K562 treated with DMSO at 1 percent for 12 hours (cell line): ENCODE data around the gene DDC. TPM values are rescaled to one million over a fixed set of nuclear protein-coding genes. Genes with fewer than 3 reads are reported as not detected.

Source experiments
- total RNA-seq: library from RNA; unstranded; fragments of 300-600 nt; gene quantifications from 2 replicates; pipeline ENCODE4 v1.2.3, GENCODE V29; 2022; ENCODE audit not compliant: insufficient read depth

DDC gene, protein sequence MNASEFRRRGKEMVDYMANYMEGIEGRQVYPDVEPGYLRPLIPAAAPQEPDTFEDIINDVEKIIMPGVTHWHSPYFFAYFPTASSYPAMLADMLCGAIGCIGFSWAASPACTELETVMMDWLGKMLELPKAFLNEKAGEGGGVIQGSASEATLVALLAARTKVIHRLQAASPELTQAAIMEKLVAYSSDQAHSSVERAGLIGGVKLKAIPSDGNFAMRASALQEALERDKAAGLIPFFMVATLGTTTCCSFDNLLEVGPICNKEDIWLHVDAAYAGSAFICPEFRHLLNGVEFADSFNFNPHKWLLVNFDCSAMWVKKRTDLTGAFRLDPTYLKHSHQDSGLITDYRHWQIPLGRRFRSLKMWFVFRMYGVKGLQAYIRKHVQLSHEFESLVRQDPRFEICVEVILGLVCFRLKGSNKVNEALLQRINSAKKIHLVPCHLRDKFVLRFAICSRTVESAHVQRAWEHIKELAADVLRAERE
- total RNA-seq, result not detected in 2 replicates

DNA sequence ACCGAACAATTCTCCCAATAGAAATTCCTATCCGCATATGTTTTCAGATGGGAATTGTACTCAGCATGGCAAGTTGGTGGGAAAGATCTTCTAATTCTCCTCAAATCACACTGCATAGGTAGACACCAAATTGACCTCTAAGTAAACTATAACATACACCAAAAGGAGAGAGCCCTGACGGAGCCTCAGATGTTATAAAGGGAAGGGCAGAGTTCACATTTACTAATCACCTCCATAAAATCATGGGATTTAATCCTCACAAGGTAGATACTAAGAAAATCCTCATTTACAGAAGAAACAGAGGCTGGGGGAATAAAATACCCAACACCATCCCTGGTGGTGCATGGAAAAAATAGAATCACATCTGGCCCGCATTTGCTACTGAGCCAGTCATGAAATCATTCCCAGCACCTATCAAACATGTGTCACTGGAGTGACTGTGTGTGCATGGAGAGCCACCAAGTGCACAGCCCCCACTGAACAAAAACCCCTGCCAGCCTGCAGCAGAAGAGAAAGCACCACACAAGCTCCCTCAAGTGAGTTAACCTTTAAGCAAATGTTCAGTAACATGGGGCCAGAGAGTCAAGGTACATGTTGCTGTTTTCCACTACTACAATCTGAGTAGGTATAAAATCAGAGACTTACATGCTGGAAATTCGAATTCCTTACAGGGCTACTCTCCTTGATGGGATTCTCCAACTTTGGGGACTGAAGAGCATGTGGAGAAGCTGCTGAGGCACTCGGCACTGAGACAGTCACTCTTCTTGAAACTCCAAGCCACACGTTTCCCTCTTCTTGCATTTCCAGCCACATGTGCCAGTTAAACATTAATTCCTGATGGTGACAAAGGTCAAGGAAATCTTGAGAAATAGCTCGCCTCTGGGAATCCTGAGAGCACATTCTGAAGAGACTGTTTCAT is at the start of gene DDC:
Gene DDC (minus strand): TSS at position 766 of the 919 bp plus-strand sequence. CDS start 21,320 bp downstream, outside the sequence.

DNA sequence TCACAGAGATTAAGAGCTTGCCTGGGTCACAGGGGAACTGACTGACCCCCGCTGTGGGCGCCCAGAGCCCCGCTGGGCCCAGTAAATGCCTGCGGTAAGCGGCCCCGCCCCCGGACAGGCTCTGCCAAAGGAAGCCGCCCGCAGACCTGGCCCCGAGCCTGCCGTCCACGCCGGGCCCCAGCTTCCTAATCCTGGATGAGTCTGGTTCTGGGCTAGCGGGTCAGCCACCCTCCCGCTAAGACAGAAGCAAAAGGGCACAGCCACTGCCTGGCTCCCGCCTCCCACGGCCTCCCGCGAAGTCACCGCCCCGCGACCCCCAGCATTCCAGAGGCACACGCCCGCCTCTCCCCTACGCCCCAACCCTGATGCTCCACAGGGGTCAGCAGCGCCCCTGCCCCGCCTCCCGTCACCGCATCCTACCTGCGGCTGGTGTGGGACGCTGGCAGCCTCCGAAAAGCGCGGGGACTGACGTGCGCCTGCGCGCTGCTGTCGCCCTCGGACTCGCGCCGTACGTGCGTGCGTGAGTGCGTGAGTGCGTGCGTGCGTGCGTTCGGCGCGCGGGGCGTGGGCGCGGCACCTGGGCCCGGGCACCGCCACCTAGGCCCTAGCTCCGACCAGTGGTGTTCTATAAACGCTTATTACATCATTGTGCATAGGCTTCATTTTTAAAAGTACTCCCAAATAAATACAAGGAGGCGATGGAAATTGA is 115.2 kb downstream of the DDC start, which contains the start of gene FIGNL1:
Gene FIGNL1 (minus strand): TSS at position 470 of the 709 bp plus-strand sequence. CDS start 3,063 bp downstream, outside the sequence.

Other genes starting within 250 kb of the DDC start
- gene FIGNL1, start 115.1 kb downstream of the DDC start, total RNA-seq, result 9.1 and 34.2 TPM in 2 replicates
- gene GRB10, start 217.5 kb upstream of the DDC start, total RNA-seq, result 24.2 and 69.7 TPM in 2 replicates